IMR-90 (cell line): ENCODE results near the gene BDH1.

Experiments
- POLR2A ChIP-seq: IDR thresholded peaks from 2 replicates; pipeline ENCODE4 v1.6.1; 2012; ENCODE audit warnings: mild to moderate bottlenecking, low read depth, low read length
- TF ChIP-seq, protein P1 (sequence below): fragments of 150-350 bp; IDR thresholded peaks from 2 replicates; pipeline ENCODE4 v1.6.1; 2016; ENCODE audit warnings: low read depth, mild to moderate bottlenecking, low read length, moderate library complexity, borderline replicate concordance

DNA sequence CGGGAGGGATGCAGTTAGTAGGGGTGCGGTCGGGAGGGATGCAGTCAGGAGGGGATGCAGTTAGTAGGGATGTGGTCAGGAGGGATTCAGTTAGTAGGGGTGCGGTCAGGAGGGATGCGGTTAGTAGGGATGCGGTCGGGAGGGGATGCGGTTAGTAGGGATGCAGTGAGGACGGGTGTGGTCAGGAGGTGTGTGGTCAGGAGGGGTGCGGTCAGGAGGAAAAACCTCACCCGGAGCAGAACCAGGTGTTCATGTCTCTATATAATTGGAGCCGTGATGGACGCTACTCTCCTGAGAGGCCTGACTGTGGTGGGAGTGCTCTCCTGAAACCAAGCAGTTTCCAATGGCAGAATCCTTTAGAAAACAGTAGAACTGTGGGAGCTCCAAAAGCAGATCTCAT lies 95.8 kb downstream of the BDH1 start:
- TF ChIP-seq, protein P1, sequence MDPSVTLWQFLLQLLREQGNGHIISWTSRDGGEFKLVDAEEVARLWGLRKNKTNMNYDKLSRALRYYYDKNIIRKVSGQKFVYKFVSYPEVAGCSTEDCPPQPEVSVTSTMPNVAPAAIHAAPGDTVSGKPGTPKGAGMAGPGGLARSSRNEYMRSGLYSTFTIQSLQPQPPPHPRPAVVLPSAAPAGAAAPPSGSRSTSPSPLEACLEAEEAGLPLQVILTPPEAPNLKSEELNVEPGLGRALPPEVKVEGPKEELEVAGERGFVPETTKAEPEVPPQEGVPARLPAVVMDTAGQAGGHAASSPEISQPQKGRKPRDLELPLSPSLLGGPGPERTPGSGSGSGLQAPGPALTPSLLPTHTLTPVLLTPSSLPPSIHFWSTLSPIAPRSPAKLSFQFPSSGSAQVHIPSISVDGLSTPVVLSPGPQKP: no peak
- TF ChIP-seq POLR2A: no peak
